MM.1S (cell line): ENCODE measurements around the gene ARHGAP25.

Experiments
- DNase-seq: peaks from one replicate; pipeline ENCODE4 v3.0.0-alpha.2; 2015
- H2AFZ ChIP-seq: fragments of 300-600 bp; sonication (generic); 2 replicates; pipeline ENCODE4 v1.6.0; 2016; ENCODE audit warnings: antibody characterized with exemption, low read length
- H3F3A ChIP-seq: fragments of 300-600 bp; sonication (generic); 2 replicates; pipeline ENCODE4 v1.6.1; 2016; ENCODE audit warnings: mild to moderate bottlenecking, antibody characterized with exemption, low read length, moderate library complexity, mixed read lengths; ENCODE audit not compliant: insufficient read depth
- H3K27ac ChIP-seq: fragments of 300-600 bp; sonication (generic); 2 replicates; pipeline ENCODE4 v1.5.1; 2016; ENCODE audit warnings: mild to moderate bottlenecking, low read length
- H3K27me3 ChIP-seq: fragments of 300-600 bp; sonication (generic); replicated peaks from 2 replicates; pipeline ENCODE4 v1.6.0; 2016; ENCODE audit warnings: low read length; ENCODE audit not compliant: insufficient read depth
- H3K36me3 ChIP-seq: fragments of 300-600 bp; sonication (generic); replicated peaks from 2 replicates; pipeline ENCODE4 v1.6.1; 2016; ENCODE audit warnings: mild to moderate bottlenecking, low read length, mixed read lengths; ENCODE audit not compliant: insufficient read depth
- H3K4me1 ChIP-seq: fragments of 300-600 bp; sonication (generic); 2 replicates; pipeline ENCODE4 v1.6.1; 2016; ENCODE audit warnings: low read length, mixed read lengths
- H3K4me2 ChIP-seq: fragments of 300-600 bp; sonication (generic); 2 replicates; pipeline ENCODE4 v1.6.0; 2016; ENCODE audit warnings: low read depth, low read length
- H3K4me3 ChIP-seq: fragments of 300-600 bp; sonication (generic); 2 replicates; pipeline ENCODE4 v1.5.1; 2016; ENCODE audit warnings: low read length, mixed read lengths
- H3K79me2 ChIP-seq: fragments of 300-600 bp; sonication (generic); 2 replicates; pipeline ENCODE4 v1.6.1; 2016; ENCODE audit warnings: mixed run types, low read length, mixed read lengths
- H3K9ac ChIP-seq: fragments of 300-600 bp; sonication (generic); 2 replicates; pipeline ENCODE4 v1.6.1; 2016; ENCODE audit warnings: low read length, mixed read lengths
- H3K9me2 ChIP-seq: fragments of 300-600 bp; sonication (generic); replicated peaks from 2 replicates; pipeline ENCODE4 v1.6.1; 2016; ENCODE audit warnings: mild to moderate bottlenecking, low read length, mixed read lengths; ENCODE audit not compliant: insufficient read depth
- H3K9me3 ChIP-seq: fragments of 300-600 bp; sonication (generic); replicated peaks from 2 replicates; pipeline ENCODE4 v1.6.1; 2016; ENCODE audit warnings: mild to moderate bottlenecking, low read length, mixed read lengths; ENCODE audit not compliant: insufficient read depth
- H4K20me1 ChIP-seq: fragments of 300-600 bp; sonication (generic); 2 replicates; pipeline ENCODE4 v1.6.1; 2016; ENCODE audit warnings: mild to moderate bottlenecking, low read length, moderate library complexity, mixed read lengths; ENCODE audit not compliant: insufficient read depth
- CTCF ChIP-seq: fragments of 300-600 bp; sonication (generic); IDR thresholded peaks from 2 replicates; pipeline ENCODE4 v1.5.1; 2016; ENCODE audit warnings: antibody characterized with exemption, low read length, mixed read lengths
- EZH2 ChIP-seq: fragments of 300-600 bp; sonication (generic); optimal IDR thresholded peaks from 2 replicates; pipeline ENCODE3; 2017; ENCODE audit warnings: low read depth, mild to moderate bottlenecking, antibody characterized with exemption, low read length, mixed read lengths
- EZH2phosphoT487 ChIP-seq: fragments of 300-600 bp; sonication (generic); IDR thresholded peaks from 2 replicates; pipeline ENCODE4 v1.6.1; 2018; ENCODE audit warnings: antibody characterized with exemption, low read length

The ARHGAP25 gene

GRCh38 chr2:68698567-68699377, 35.8 kb upstream of the ARHGAP25 start:
- H3K27me3 ChIP-seq: no peaks in the 10 kb centered on the region
- no peaks in the 10 kb centered on the region for H3K79me2 ChIP-seq
- no peak for TF ChIP-seq EZH2
- TF ChIP-seq CTCF: no peak
- no peak for TF ChIP-seq EZH2phosphoT487
- H3K4me3 ChIP-seq: no peak overlapping the region
- no peaks in the 10 kb centered on the region for H3K9me2 ChIP-seq
- no peaks in the 10 kb centered on the region for H4K20me1 ChIP-seq
- no peaks in the 10 kb centered on the region for H3K36me3 ChIP-seq
- DNase-seq: no peak
- no peak overlapping the region for H2AFZ ChIP-seq
- H3K9ac ChIP-seq: no peak overlapping the region
- no peaks in the 10 kb centered on the region for H3K9me3 ChIP-seq
- H3K4me2 ChIP-seq: no peak overlapping the region
- no peaks in the 10 kb centered on the region for H3K4me1 ChIP-seq
- no peak overlapping the region for H3K27ac ChIP-seq
- no peaks in the 10 kb centered on the region for H3F3A ChIP-seq

- H3K27me3 ChIP-seq: no peaks in the 10 kb centered on the region
- H3K4me1 ChIP-seq: no peaks in the 10 kb centered on the region
- H3K4me3 ChIP-seq: no peak overlapping the region
- H3K79me2 ChIP-seq: no peaks in the 10 kb centered on the region
- no peaks in the 10 kb centered on the region for H3K9me3 ChIP-seq
- H4K20me1 ChIP-seq: no peaks in the 10 kb centered on the region
- H3K9me2 ChIP-seq: no peaks in the 10 kb centered on the region
- no peak overlapping the region for H3K9ac ChIP-seq
- no peaks in the 10 kb centered on the region for H3K36me3 ChIP-seq
- no peak for DNase-seq
- H3K4me2 ChIP-seq: no peak overlapping the region
- no peak for TF ChIP-seq CTCF
- no peak for TF ChIP-seq EZH2
- TF ChIP-seq EZH2phosphoT487: no peak
- H2AFZ ChIP-seq: no peak overlapping the region
- H3K27ac ChIP-seq: no peak overlapping the region
- no peaks in the 10 kb centered on the region for H3F3A ChIP-seq
Measured at GRCh38 chr2:68700560-68700959, 34.1 kb upstream of the ARHGAP25 start.

GRCh38 chr2:68706637-68707036, 28.0 kb upstream of the ARHGAP25 start:
- no peaks in the 10 kb centered on the region for H3K9me3 ChIP-seq
- no peak overlapping the region for H3K4me2 ChIP-seq
- no peaks in the 10 kb centered on the region for H3K27me3 ChIP-seq
- TF ChIP-seq CTCF (no peak), EZH2 (no peak), EZH2phosphoT487 (no peak)
- H3F3A ChIP-seq: no peaks in the 10 kb centered on the region
- no peaks in the 10 kb centered on the region for H3K79me2 ChIP-seq
- peaks cover 18% of the 10 kb centered on the region for H3K4me1 ChIP-seq
- no peaks in the 10 kb centered on the region for H3K36me3 ChIP-seq
- H3K4me3 ChIP-seq: no peak overlapping the region
- H3K9me2 ChIP-seq: no peaks in the 10 kb centered on the region
- no peak overlapping the region for H2AFZ ChIP-seq
- H3K9ac ChIP-seq: no peak overlapping the region
- H3K27ac ChIP-seq: no peak overlapping the region
- H4K20me1 ChIP-seq: no peaks in the 10 kb centered on the region
- DNase-seq: no peak
